ENCODE data around the gene DISP3. TPM values are rescaled to one million over a fixed set of nuclear protein-coding genes. Genes with fewer than 3 reads are reported as not detected.

Gene DISP3
- total and polyA plus RNA-seq, 2 donors, result 0.04 to 0.16 TPM

- Histone ChIP-seq H3K36me3 (ENCODE audit: insufficient read depth) (no peaks in the 10 kb centered on the region), H3K4me1 (ENCODE audit: insufficient read depth) (no peaks in the 10 kb centered on the region), H3K4me3 (ENCODE audit: low read depth, low read length) (no peak overlapping the region), H3K27ac (ENCODE audit: low read depth) (no peak overlapping the region)
- DNase-seq (ENCODE audit: extremely low spot score), result peak; percentile 79
- 7% methylated on average over 12 of the region's 12 CpGs for WGBS
Measured at GRCh38 chr1:11550664-11551283, 71.8 kb downstream of the DISP3 start.

- no peak overlapping the region for H3K27ac ChIP-seq (ENCODE audit: low read depth)
- H3K36me3 ChIP-seq (ENCODE audit: insufficient read depth), result no peaks in the 10 kb centered on the region
- H3K4me3 ChIP-seq (ENCODE audit: low read depth, low read length), result no peak overlapping the region
- 12% methylated on average over 8 of the region's 8 CpGs for WGBS
- H3K4me1 ChIP-seq (ENCODE audit: insufficient read depth), result no peaks in the 10 kb centered on the region
- DNase-seq (ENCODE audit: extremely low spot score), result no peak
Measured at GRCh38 chr1:11558276-11558675, 79.3 kb downstream of the DISP3 start.

GRCh38 chr1:11558871-11559590, 80.1 kb downstream of the DISP3 start:
- Histone ChIP-seq H3K36me3 (ENCODE audit: insufficient read depth) (no peaks in the 10 kb centered on the region), H3K27ac (ENCODE audit: low read depth) (no peak overlapping the region), H3K4me3 (ENCODE audit: low read depth, low read length) (no peak overlapping the region), H3K4me1 (ENCODE audit: insufficient read depth) (no peaks in the 10 kb centered on the region)
- DNase-seq (ENCODE audit: extremely low spot score), result no peak
- WGBS, result 53% methylated on average over 7 of the region's 7 CpGs

GRCh38 chr1:11559591-11559970, 80.6 kb downstream of the DISP3 start:
- H3K4me1 ChIP-seq (ENCODE audit: insufficient read depth), result no peaks in the 10 kb centered on the region
- no peak overlapping the region for H3K4me3 ChIP-seq (ENCODE audit: low read depth, low read length)
- DNase-seq (ENCODE audit: extremely low spot score), result no peak
- H3K27ac ChIP-seq (ENCODE audit: low read depth), result no peak overlapping the region
- H3K36me3 ChIP-seq (ENCODE audit: insufficient read depth), result no peaks in the 10 kb centered on the region
- WGBS, result 48% methylated on average over 6 of the region's 6 CpGs

GRCh38 chr1:11560061-11560460, 81.1 kb downstream of the DISP3 start:
- 67% methylated on average over 8 of the region's 8 CpGs for WGBS
- no peaks in the 10 kb centered on the region for H3K36me3 ChIP-seq (ENCODE audit: insufficient read depth)
- no peak overlapping the region for H3K4me3 ChIP-seq (ENCODE audit: low read depth, low read length)
- DNase-seq (ENCODE audit: extremely low spot score), result no peak
- H3K27ac ChIP-seq (ENCODE audit: low read depth), result no peak overlapping the region
- H3K4me1 ChIP-seq (ENCODE audit: insufficient read depth), result no peaks in the 10 kb centered on the region

- H3K4me1 ChIP-seq (ENCODE audit: insufficient read depth), result no peaks in the 10 kb centered on the region
- H3K36me3 ChIP-seq (ENCODE audit: insufficient read depth), result no peaks in the 10 kb centered on the region
- no peak overlapping the region for H3K4me3 ChIP-seq (ENCODE audit: low read depth, low read length)
- no peak overlapping the region for H3K27ac ChIP-seq (ENCODE audit: low read depth)
- no peak for DNase-seq (ENCODE audit: extremely low spot score)
Measured at GRCh38 chr1:11561740-11562139, 82.8 kb downstream of the DISP3 start.

- 88% methylated on average over 6 of the region's 6 CpGs for WGBS
- Histone ChIP-seq H3K27ac (ENCODE audit: low read depth) (no peak overlapping the region), H3K4me3 (ENCODE audit: low read depth, low read length) (no peak overlapping the region), H3K4me1 (ENCODE audit: insufficient read depth) (no peaks in the 10 kb centered on the region), H3K36me3 (ENCODE audit: insufficient read depth) (no peaks in the 10 kb centered on the region)
- no peak for DNase-seq (ENCODE audit: extremely low spot score)
Measured at GRCh38 chr1:11562664-11563063, 83.7 kb downstream of the DISP3 start.

GRCh38 chr1:11563560-11564069, 84.7 kb downstream of the DISP3 start:
- Histone ChIP-seq H3K36me3 (ENCODE audit: insufficient read depth) (no peaks in the 10 kb centered on the region), H3K4me1 (ENCODE audit: insufficient read depth) (no peaks in the 10 kb centered on the region), H3K4me3 (ENCODE audit: low read depth, low read length) (no peak overlapping the region), H3K27ac (ENCODE audit: low read depth) (no peak overlapping the region)
- no peak for DNase-seq (ENCODE audit: extremely low spot score)
- WGBS, result 4% methylated on average over 14 of the region's 14 CpGs

- Histone ChIP-seq H3K36me3 (ENCODE audit: insufficient read depth) (no peaks in the 10 kb centered on the region), H3K4me1 (ENCODE audit: insufficient read depth) (no peaks in the 10 kb centered on the region), H3K27ac (ENCODE audit: low read depth) (no peak overlapping the region), H3K4me3 (ENCODE audit: low read depth, low read length) (no peak overlapping the region)
- no peak for DNase-seq (ENCODE audit: extremely low spot score)
- WGBS, result 73% methylated on average over 5 of the region's 5 CpGs
Measured at GRCh38 chr1:11564237-11564636, 85.3 kb downstream of the DISP3 start.

GRCh38 chr1:11566042-11566850, 87.3 kb downstream of the DISP3 start:
- no peak overlapping the region for H3K27ac ChIP-seq (ENCODE audit: low read depth)
- H3K4me1 ChIP-seq (ENCODE audit: insufficient read depth), result no peaks in the 10 kb centered on the region
- H3K36me3 ChIP-seq (ENCODE audit: insufficient read depth), result no peaks in the 10 kb centered on the region
- DNase-seq (ENCODE audit: extremely low spot score), result no peak
- H3K4me3 ChIP-seq (ENCODE audit: low read depth, low read length), result no peak overlapping the region
- 61% methylated on average over 16 of the region's 16 CpGs for WGBS

GRCh38 chr1:11567244-11568065, 88.5 kb downstream of the DISP3 start:
- no peak for DNase-seq (ENCODE audit: extremely low spot score)
- no peak overlapping the region for H3K27ac ChIP-seq (ENCODE audit: low read depth)
- WGBS, result 80% methylated on average over 11 of the region's 11 CpGs
- no peak overlapping the region for H3K4me3 ChIP-seq (ENCODE audit: low read depth, low read length)
- H3K4me1 ChIP-seq (ENCODE audit: insufficient read depth), result no peaks in the 10 kb centered on the region
- H3K36me3 ChIP-seq (ENCODE audit: insufficient read depth), result no peaks in the 10 kb centered on the region

- no peak for DNase-seq (ENCODE audit: extremely low spot score)
- Histone ChIP-seq H3K36me3 (ENCODE audit: insufficient read depth) (no peaks in the 10 kb centered on the region), H3K4me1 (ENCODE audit: insufficient read depth) (no peaks in the 10 kb centered on the region), H3K4me3 (ENCODE audit: low read depth, low read length) (no peak overlapping the region), H3K27ac (ENCODE audit: low read depth) (no peak overlapping the region)
- 70% methylated on average over 8 of the region's 8 CpGs for WGBS
Measured at GRCh38 chr1:11568687-11569086, 89.7 kb downstream of the DISP3 start.

- 65% methylated on average over 14 of the region's 14 CpGs for whole genome bisulfite sequencing
- DNase-seq (ENCODE audit: extremely low spot score), result no peak
Measured at GRCh38 chr1:11569551-11569950, 90.6 kb downstream of the DISP3 start.

More at GRCh38 chr1:11569551-11569950, 90.6 kb downstream of the DISP3 start:
- H3K36me3 ChIP-seq (ENCODE audit: insufficient read depth), result no peaks in the 10 kb centered on the region
- H3K4me3 ChIP-seq (ENCODE audit: low read depth, low read length), result no peak overlapping the region
- H3K4me1 ChIP-seq (ENCODE audit: insufficient read depth), result no peaks in the 10 kb centered on the region
- no peak overlapping the region for H3K27ac ChIP-seq (ENCODE audit: low read depth)
